HepG2 (cell line): ENCODE results near the gene PRM2. TPM values are rescaled to one million over a fixed set of nuclear protein-coding genes. Genes with fewer than 3 reads are reported as not detected.
A peak's percentile ranks its signal among the peaks of the same experiment; 100 is the strongest.

Experiments used
- BRCA1 ChIP-seq: sonication (generic); formaldehyde crosslinking; IDR thresholded peaks from 2 replicates; pipeline ENCODE4 v1.4.0; 2020; ENCODE audit warnings: missing genetic modification reagents
- CREB3 ChIP-seq: sonication (generic); formaldehyde crosslinking; IDR thresholded peaks from 2 replicates; pipeline ENCODE4 v1.5.0; 2020; ENCODE audit warnings: missing genetic modification reagents
- ELF1 ChIP-seq: sonication (generic); formaldehyde crosslinking; IDR thresholded peaks from 2 replicates; pipeline ENCODE4 v1.4.0; 2020; ENCODE audit warnings: missing genetic modification reagents
- ERF ChIP-seq: IDR thresholded peaks from 2 replicates; pipeline ENCODE4 v1.6.1; 2018; ENCODE audit warnings: missing biosample characterization, missing genetic modification reagents
- IRX3 ChIP-seq: sonication (generic); formaldehyde crosslinking; IDR thresholded peaks from 2 replicates; pipeline ENCODE4 v1.8.1; 2023; ENCODE audit warnings: mild to moderate bottlenecking, low read depth, missing genetic modification reagents, borderline replicate concordance
- NFKB2 ChIP-seq: sonication (generic); formaldehyde crosslinking; IDR thresholded peaks from 2 replicates; pipeline ENCODE4 v1.4.0; 2020; ENCODE audit warnings: missing genetic modification reagents, borderline replicate concordance
- REPIN1 ChIP-seq: sonication (generic); formaldehyde crosslinking; IDR thresholded peaks from 2 replicates; pipeline ENCODE4 v1.8.0; 2022; ENCODE audit warnings: missing genetic modification reagents, low read depth, mild to moderate bottlenecking, borderline replicate concordance
- STAT5B ChIP-seq: sonication (generic); formaldehyde crosslinking; IDR thresholded peaks from 2 replicates; pipeline ENCODE4 v1.4.0; 2020; ENCODE audit warnings: missing genetic modification reagents
- SUZ12 ChIP-seq: fragments of 150-350 bp; IDR thresholded peaks from 2 replicates; pipeline ENCODE4 v1.6.1; 2014; ENCODE audit warnings: low read depth, low read length
- ZBTB21 ChIP-seq: sonication (generic); formaldehyde crosslinking; IDR thresholded peaks from 2 replicates; pipeline ENCODE4 v1.4.0; 2020; ENCODE audit warnings: missing genetic modification reagents
- ZBTB4 ChIP-seq: sonication (generic); formaldehyde crosslinking; IDR thresholded peaks from 2 replicates; pipeline ENCODE4 v1.4.0; 2020; ENCODE audit warnings: missing genetic modification reagents, mild to moderate bottlenecking, borderline replicate concordance
- ZFP36L1 ChIP-seq: sonication (generic); formaldehyde crosslinking; IDR thresholded peaks from 2 replicates; pipeline ENCODE4 v1.8.0; 2022; ENCODE audit warnings: mild to moderate bottlenecking, missing genetic modification reagents, moderate library complexity
- ZNF251 ChIP-seq: sonication (generic); formaldehyde crosslinking; IDR thresholded peaks from 2 replicates; pipeline ENCODE4 v1.9.0; 2021; ENCODE audit warnings: mild to moderate bottlenecking, missing genetic modification reagents
- ZNF333 ChIP-seq: sonication (generic); formaldehyde crosslinking; IDR thresholded peaks from 2 replicates; pipeline ENCODE4 v1.4.0; 2020; ENCODE audit warnings: mild to moderate bottlenecking, missing genetic modification reagents, borderline replicate concordance
- ZNF501 ChIP-seq: sonication (generic); formaldehyde crosslinking; IDR thresholded peaks from 2 replicates; pipeline ENCODE4 v1.5.1; 2020; ENCODE audit warnings: mild to moderate bottlenecking, moderate library complexity, missing genetic modification reagents
- ZNF510 ChIP-seq: sonication (generic); formaldehyde crosslinking; IDR thresholded peaks from 2 replicates; pipeline ENCODE4 v1.4.0; 2020; ENCODE audit warnings: low read depth, mild to moderate bottlenecking, missing genetic modification reagents
- ZNF557 ChIP-seq: sonication (generic); formaldehyde crosslinking; IDR thresholded peaks from 2 replicates; pipeline ENCODE4 v1.4.0; 2020; ENCODE audit warnings: missing genetic modification reagents
- ZNF687 ChIP-seq: sonication (generic); formaldehyde crosslinking; IDR thresholded peaks from 2 replicates; pipeline ENCODE4 v1.5.1; 2020; ENCODE audit warnings: mild to moderate bottlenecking, missing genetic modification reagents, moderate library complexity
- ZNF761 ChIP-seq: sonication (generic); formaldehyde crosslinking; conservative IDR thresholded peaks from 2 replicates; pipeline ENCODE4 v1.4.0; 2020; ENCODE audit warnings: mild to moderate bottlenecking, missing genetic modification reagents
- ZNF773 ChIP-seq: sonication (generic); formaldehyde crosslinking; IDR thresholded peaks from 2 replicates; pipeline ENCODE4 v1.4.0; 2020; ENCODE audit warnings: missing genetic modification reagents, borderline replicate concordance
- ZNF841 ChIP-seq: sonication (generic); formaldehyde crosslinking; IDR thresholded peaks from 2 replicates; pipeline ENCODE4 v1.8.1; 2023; ENCODE audit warnings: missing genetic modification reagents, borderline replicate concordance
- polyA plus RNA-seq, 8 experiments: library from polyadenylated mRNA; depleted of rRNA in 3 of 8; stranded (reverse) in 7 of 8; unstranded in 1 of 8; fragments of >200 nt; fragmentation: Illumina TruSeq in 4 of 8; extraction: Trizol in 4 of 8; gene quantifications; 2 replicates each; pipeline versions ENCODE4 v1.2.1 to v1.2.3, GENCODE V29; 2011 to 2016; ENCODE audit warnings: low read depth in 4 of 8, missing spikeins in 1 of 8, mixed read lengths in 1 of 8; ENCODE audit not compliant: insufficient read depth in 1 of 8
- total RNA-seq, 5 experiments: library from RNA; depleted of rRNA; stranded (reverse); fragments of >200 nt; fragmentation: Illumina TruSeq; extraction: Trizol; gene quantifications; 2 replicates each; pipeline ENCODE4 v1.2.3, GENCODE V29; 2016; ENCODE audit warnings: low read depth in 1 of 5

The PRM2 gene
- total and polyA plus RNA-seq, 2 of the 13 experiments (the other 11 are each of a cell fraction or from before 2014, with no cell fraction given) = 0.54 TPM; not detected in 1

GRCh38 chr16:11278681-11279628, 2.7 kb upstream of the PRM2 start (continued):
- no peak for TF ChIP-seq CREB3 (CRISPR knock-in tag)
- no peak for TF ChIP-seq ZNF333 (CRISPR knock-in tag)
- 0 out of 2 replicates have a peak, but pooled peaks have one; percentile 4 for TF ChIP-seq ZNF773
- TF ChIP-seq ZNF687 = peak; percentile 47; the same call in 1 of the 2 replicates
- no peak for TF ChIP-seq ELF1 (CRISPR knock-in tag)
- peak; percentile 98 for TF ChIP-seq ZBTB4
- TF ChIP-seq ZNF510 (CRISPR knock-in tag) = no peak
- TF ChIP-seq ZBTB21 = no peak
- TF ChIP-seq NFKB2 (CRISPR knock-in tag) = 0 out of 2 replicates have a peak, but pooled peaks have one; percentile 36
- TF ChIP-seq ZNF251 (CRISPR knock-in tag) = no peak
- no peak for TF ChIP-seq ZNF841 (CRISPR knock-in tag)
- TF ChIP-seq SUZ12 = no peak
- peak; percentile 23; the same call in 1 of the 2 replicates for TF ChIP-seq ZNF501 (CRISPR knock-in tag)
- TF ChIP-seq IRX3 (CRISPR knock-in tag) = peak; percentile 30; the same call in 1 of the 2 replicates
- TF ChIP-seq ZFP36L1 (CRISPR knock-in tag) = no peak
- TF ChIP-seq ERF (CRISPR knock-in tag) = 0 out of 2 replicates have a peak, but pooled peaks have one; percentile 21
- peak; percentile 47; the same call in 1 of the 2 replicates for TF ChIP-seq REPIN1 (CRISPR knock-in tag)
- TF ChIP-seq ZNF761 = no peak
- peak; percentile 17; the same call in 1 of the 2 replicates for TF ChIP-seq ZNF557 (CRISPR knock-in tag)
- peak; percentile 36; the same call in 1 of the 2 replicates for TF ChIP-seq BRCA1 (CRISPR knock-in tag)
- no peak for TF ChIP-seq STAT5B (CRISPR knock-in tag)
